Measurements from ENCODE around the gene EIF3L. TPM values are rescaled to one million over a fixed set of nuclear protein-coding genes. Genes with fewer than 3 reads are reported as not detected.

EIF3L gene
- polyA plus RNA-seq, 1 donor from 2014 or later = 352 TPM

DNA sequence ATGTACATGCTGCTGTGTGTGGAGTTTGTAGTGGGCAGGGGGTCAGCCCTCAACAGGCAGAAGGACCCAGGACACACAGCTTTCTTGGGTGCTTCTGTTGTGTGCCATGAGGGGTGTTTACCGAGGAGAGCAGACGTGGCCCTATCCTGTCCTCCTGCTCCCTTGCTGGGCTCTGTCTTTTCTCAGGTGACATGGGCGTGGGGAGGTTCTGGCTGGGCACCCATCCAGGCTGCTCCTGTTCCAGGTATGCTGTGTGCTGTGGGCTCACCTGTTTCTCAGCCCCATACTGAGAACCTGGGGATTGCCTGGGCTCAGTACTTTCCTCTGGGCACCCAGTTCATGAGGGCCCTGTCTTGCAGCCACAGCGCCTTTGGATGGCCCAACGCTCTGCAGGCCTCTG, 80.2 kb downstream of the EIF3L start:
- no peak overlapping the region for H3K4me3 ChIP-seq (ENCODE audit: low read length)
- H3K9me3 ChIP-seq (ENCODE audit: low read length) = no peaks in the 10 kb centered on the region
- H3K9me2 ChIP-seq (ENCODE audit: insufficient read depth, low read length) = no peaks in the 10 kb centered on the region
- no peak for TF ChIP-seq TAF1 (IDR thresholded peaks at IDR 0.05; ENCODE audit: low read depth)
- no peak for TF ChIP-seq EP300 (conservative IDR thresholded peaks at IDR 0.05; ENCODE audit: poor library complexity, severe bottlenecking)
- TF ChIP-seq SMC3 (conservative IDR thresholded peaks at IDR 0.05; ENCODE audit: poor library complexity) = no peak
- TF ChIP-seq EZH2 (IDR thresholded peaks at IDR 0.05; ENCODE audit: borderline replicate concordance, insufficient read depth, low read length, poor library complexity, severe bottlenecking) = no peak
- no peak for TF ChIP-seq RAD21 (conservative IDR thresholded peaks at IDR 0.05)
- TF ChIP-seq, protein P1, sequence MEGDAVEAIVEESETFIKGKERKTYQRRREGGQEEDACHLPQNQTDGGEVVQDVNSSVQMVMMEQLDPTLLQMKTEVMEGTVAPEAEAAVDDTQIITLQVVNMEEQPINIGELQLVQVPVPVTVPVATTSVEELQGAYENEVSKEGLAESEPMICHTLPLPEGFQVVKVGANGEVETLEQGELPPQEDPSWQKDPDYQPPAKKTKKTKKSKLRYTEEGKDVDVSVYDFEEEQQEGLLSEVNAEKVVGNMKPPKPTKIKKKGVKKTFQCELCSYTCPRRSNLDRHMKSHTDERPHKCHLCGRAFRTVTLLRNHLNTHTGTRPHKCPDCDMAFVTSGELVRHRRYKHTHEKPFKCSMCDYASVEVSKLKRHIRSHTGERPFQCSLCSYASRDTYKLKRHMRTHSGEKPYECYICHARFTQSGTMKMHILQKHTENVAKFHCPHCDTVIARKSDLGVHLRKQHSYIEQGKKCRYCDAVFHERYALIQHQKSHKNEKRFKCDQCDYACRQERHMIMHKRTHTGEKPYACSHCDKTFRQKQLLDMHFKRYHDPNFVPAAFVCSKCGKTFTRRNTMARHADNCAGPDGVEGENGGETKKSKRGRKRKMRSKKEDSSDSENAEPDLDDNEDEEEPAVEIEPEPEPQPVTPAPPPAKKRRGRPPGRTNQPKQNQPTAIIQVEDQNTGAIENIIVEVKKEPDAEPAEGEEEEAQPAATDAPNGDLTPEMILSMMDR (IDR thresholded peaks at IDR 0.05; ENCODE audit: poor library complexity, severe bottlenecking) = no peak
- no peak for TF ChIP-seq MXI1 (conservative IDR thresholded peaks at IDR 0.05; ENCODE audit: poor library complexity, severe bottlenecking)
- TF ChIP-seq, protein P2, sequence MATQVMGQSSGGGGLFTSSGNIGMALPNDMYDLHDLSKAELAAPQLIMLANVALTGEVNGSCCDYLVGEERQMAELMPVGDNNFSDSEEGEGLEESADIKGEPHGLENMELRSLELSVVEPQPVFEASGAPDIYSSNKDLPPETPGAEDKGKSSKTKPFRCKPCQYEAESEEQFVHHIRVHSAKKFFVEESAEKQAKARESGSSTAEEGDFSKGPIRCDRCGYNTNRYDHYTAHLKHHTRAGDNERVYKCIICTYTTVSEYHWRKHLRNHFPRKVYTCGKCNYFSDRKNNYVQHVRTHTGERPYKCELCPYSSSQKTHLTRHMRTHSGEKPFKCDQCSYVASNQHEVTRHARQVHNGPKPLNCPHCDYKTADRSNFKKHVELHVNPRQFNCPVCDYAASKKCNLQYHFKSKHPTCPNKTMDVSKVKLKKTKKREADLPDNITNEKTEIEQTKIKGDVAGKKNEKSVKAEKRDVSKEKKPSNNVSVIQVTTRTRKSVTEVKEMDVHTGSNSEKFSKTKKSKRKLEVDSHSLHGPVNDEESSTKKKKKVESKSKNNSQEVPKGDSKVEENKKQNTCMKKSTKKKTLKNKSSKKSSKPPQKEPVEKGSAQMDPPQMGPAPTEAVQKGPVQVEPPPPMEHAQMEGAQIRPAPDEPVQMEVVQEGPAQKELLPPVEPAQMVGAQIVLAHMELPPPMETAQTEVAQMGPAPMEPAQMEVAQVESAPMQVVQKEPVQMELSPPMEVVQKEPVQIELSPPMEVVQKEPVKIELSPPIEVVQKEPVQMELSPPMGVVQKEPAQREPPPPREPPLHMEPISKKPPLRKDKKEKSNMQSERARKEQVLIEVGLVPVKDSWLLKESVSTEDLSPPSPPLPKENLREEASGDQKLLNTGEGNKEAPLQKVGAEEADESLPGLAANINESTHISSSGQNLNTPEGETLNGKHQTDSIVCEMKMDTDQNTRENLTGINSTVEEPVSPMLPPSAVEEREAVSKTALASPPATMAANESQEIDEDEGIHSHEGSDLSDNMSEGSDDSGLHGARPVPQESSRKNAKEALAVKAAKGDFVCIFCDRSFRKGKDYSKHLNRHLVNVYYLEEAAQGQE (IDR thresholded peaks at IDR 0.05; ENCODE audit: borderline replicate concordance) = no peak
- TF ChIP-seq POLR2AphosphoS5 (IDR thresholded peaks at IDR 0.05) = no peak
- H3K36me3 ChIP-seq (ENCODE audit: insufficient read depth, low read length) = no peaks in the 10 kb centered on the region
- H2AFZ ChIP-seq (ENCODE audit: low read depth, low read length) = no peak overlapping the region
- H3K4me2 ChIP-seq (ENCODE audit: low read length) = no peak overlapping the region
- H3K79me2 ChIP-seq (replicated peaks; ENCODE audit: insufficient read depth, low read length) = no peaks in the 10 kb centered on the region
- H4K20me1 ChIP-seq (ENCODE audit: insufficient read depth) = no peaks in the 10 kb centered on the region
- no peaks in the 10 kb centered on the region for H3F3A ChIP-seq (ENCODE audit: insufficient read depth, low read length, poor library complexity, severe bottlenecking)
- no peak overlapping the region for H3K9ac ChIP-seq (ENCODE audit: low read length)
- H3K27ac ChIP-seq (ENCODE audit: low read length) = no peak overlapping the region
- H3K27me3 ChIP-seq (ENCODE audit: insufficient read depth, low read depth, low read length) = no peaks in the 10 kb centered on the region

DNA sequence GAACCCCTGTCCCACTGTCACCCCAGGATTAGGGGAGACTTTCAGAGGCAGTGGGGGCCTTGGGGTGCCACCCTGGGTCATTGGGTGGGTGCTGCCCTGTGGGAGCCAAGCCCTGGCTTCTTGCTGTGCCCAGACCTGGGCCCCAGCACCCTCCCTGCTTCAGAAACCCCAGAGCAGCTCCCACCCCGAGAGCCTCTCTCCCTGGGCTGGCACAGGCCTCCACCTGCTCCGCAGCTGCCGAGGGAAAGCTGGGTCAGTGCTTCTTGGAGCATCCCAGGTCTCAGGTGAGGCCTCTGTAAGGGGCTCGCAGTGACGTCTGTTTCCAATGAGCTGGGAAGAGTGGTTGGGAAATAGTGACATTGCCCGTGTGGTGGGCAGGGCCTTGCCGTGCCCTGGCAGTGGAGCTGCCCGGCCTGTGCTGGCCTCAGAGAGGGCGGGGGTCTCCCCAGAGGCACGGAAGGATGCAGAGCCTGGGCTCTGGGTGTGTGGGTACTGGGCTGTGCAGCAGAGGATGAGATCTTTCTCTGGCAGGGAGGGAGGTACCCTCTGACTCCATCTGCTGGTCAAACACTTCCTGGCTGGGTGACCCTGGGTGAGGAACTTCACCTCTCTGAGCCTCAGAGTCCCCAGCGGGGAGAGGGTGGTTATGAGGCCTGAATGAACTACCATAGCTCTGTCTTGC, 81.2 kb downstream of the EIF3L start:
- no peaks in the 10 kb centered on the region for H3K9me2 ChIP-seq (ENCODE audit: insufficient read depth, low read length)
- no peak overlapping the region for H2AFZ ChIP-seq (ENCODE audit: low read depth, low read length)
- H3K4me3 ChIP-seq (ENCODE audit: low read length) = no peak overlapping the region
- H4K20me1 ChIP-seq (ENCODE audit: insufficient read depth) = no peaks in the 10 kb centered on the region
- H3K79me2 ChIP-seq (replicated peaks; ENCODE audit: insufficient read depth, low read length) = no peaks in the 10 kb centered on the region
- no peaks in the 10 kb centered on the region for H3K27me3 ChIP-seq (ENCODE audit: insufficient read depth, low read depth, low read length)
- TF ChIP-seq, protein P1 (IDR thresholded peaks at IDR 0.05; ENCODE audit: poor library complexity, severe bottlenecking) = no peak
- TF ChIP-seq TAF1 (IDR thresholded peaks at IDR 0.05; ENCODE audit: low read depth) (no peak), RAD21 (conservative IDR thresholded peaks at IDR 0.05) (no peak), EP300 (conservative IDR thresholded peaks at IDR 0.05; ENCODE audit: poor library complexity, severe bottlenecking) (no peak), EZH2 (IDR thresholded peaks at IDR 0.05; ENCODE audit: borderline replicate concordance, insufficient read depth, low read length, poor library complexity, severe bottlenecking) (no peak), MXI1 (conservative IDR thresholded peaks at IDR 0.05; ENCODE audit: poor library complexity, severe bottlenecking) (no peak), SMC3 (conservative IDR thresholded peaks at IDR 0.05; ENCODE audit: poor library complexity) (no peak), POLR2AphosphoS5 (IDR thresholded peaks at IDR 0.05) (no peak)
- TF ChIP-seq, protein P2 (IDR thresholded peaks at IDR 0.05; ENCODE audit: borderline replicate concordance) = no peak
- no peaks in the 10 kb centered on the region for H3K36me3 ChIP-seq (ENCODE audit: insufficient read depth, low read length)
- no peak overlapping the region for H3K4me2 ChIP-seq (ENCODE audit: low read length)
- H3K27ac ChIP-seq (ENCODE audit: low read length) = no peak overlapping the region
- no peaks in the 10 kb centered on the region for H3K9me3 ChIP-seq (ENCODE audit: low read length)
- no peaks in the 10 kb centered on the region for H3F3A ChIP-seq (ENCODE audit: insufficient read depth, low read length, poor library complexity, severe bottlenecking)
- no peak overlapping the region for H3K9ac ChIP-seq (ENCODE audit: low read length)
